ENCODE results near the gene ITM2A. TPM values are rescaled to one million over a fixed set of nuclear protein-coding genes. Genes with fewer than 3 reads are reported as not detected.

ITM2A gene
- total and polyA plus RNA-seq, 2 experiments from 2014 or later = 48.4 to 57.0 TPM

GRCh38 chrX:79365591-79365990 is 1.5 kb downstream of the ITM2A start:
- Histone ChIP-seq H3K27me3 (ENCODE audit: insufficient read depth) (no peaks in the 10 kb centered on the region), H3K4me2 (peak overlapping the region; percentile 84), H2AFZ (no peak overlapping the region), H3K4me3 (peak overlapping the region; percentile 64), H3K4me1 (ENCODE audit: insufficient read depth) (peaks cover 36% of the 10 kb centered on the region), H3F3A (replicated peaks; ENCODE audit: low read depth) (no peaks in the 10 kb centered on the region), H4K20me1 (replicated peaks; ENCODE audit: insufficient read depth) (no peaks in the 10 kb centered on the region), H3K79me2 (replicated peaks; ENCODE audit: insufficient read depth) (peaks cover 7% of the 10 kb centered on the region; the same call in 1 of the 2 replicates), H3K36me3 (ENCODE audit: insufficient read depth) (no peaks in the 10 kb centered on the region), H3K27ac (ENCODE audit: low read depth) (no peak overlapping the region), H3K9me2 (ENCODE audit: insufficient read depth) (no peaks in the 10 kb centered on the region)
- DNase-seq (ENCODE audit: low spot score) (no peak), ATAC-seq (no peak)
- Mint-ChIP-seq H3K9me3 (no peaks in the 10 kb centered on the region), H3K27ac (no peak overlapping the region), H3K4me3 (peak overlapping the region; percentile 88), H3K36me3 (ENCODE audit: low read depth) (peaks cover 3% of the 10 kb centered on the region; the same call in 1 of the 3 replicates), H3K4me1 (peaks cover 44% of the 10 kb centered on the region), H3K27me3 (ENCODE audit: insufficient read depth, low read depth, poor library complexity) (no peaks in the 10 kb centered on the region)
- TF ChIP-seq CREB1 (CRISPR knock-in tag; IDR thresholded peaks at IDR 0.05; ENCODE audit: low read depth) (no peak), NANOG (IDR thresholded peaks at IDR 0.05; ENCODE audit: borderline replicate concordance) (no peak), ETS1 (IDR thresholded peaks at IDR 0.05) (no peak), REST (IDR thresholded peaks at IDR 0.05; ENCODE audit: unreplicated experiment) (no peak), CTCF (conservative IDR thresholded peaks at IDR 0.05; ENCODE audit: low read depth in 2 of 2) (no peak), JUNB (IDR thresholded peaks at IDR 0.05; ENCODE audit: unreplicated experiment) (no peak), POLR2AphosphoS5 (IDR thresholded peaks at IDR 0.05; ENCODE audit: low read depth) (no peak), ZNF114 (CRISPR knock-in tag; IDR thresholded peaks at IDR 0.05) (no peak), STAT1 (IDR thresholded peaks at IDR 0.05; ENCODE audit: unreplicated experiment) (no peak), ZNF331 (CRISPR knock-in tag; IDR thresholded peaks at IDR 0.05; ENCODE audit: low read depth) (no peak), EZH2 (IDR thresholded peaks at IDR 0.05; ENCODE audit: low read depth, unreplicated experiment) (no peak), ZNF462 (CRISPR knock-in tag; IDR thresholded peaks at IDR 0.05) (no peak), EZH2phosphoT487 (IDR thresholded peaks at IDR 0.05; ENCODE audit: unreplicated experiment) (no peak)
